HG03095 (cell line): Measurements from ENCODE around the gene KCNIP4.
"Not testable (repeated sequence)": the region's sequence is repeated elsewhere in the genome, so short reads cannot be mapped to it uniquely, and the experiment has no call there.

Source experiments
- ATAC-seq: cut with Tn5 transposase; IDR thresholded peaks from one replicate; pipeline ENCODE4 v1.9.1; 2021; ENCODE audit warnings: moderate library complexity; ENCODE audit not compliant: unreplicated experiment

The KCNIP4 gene

DNA sequence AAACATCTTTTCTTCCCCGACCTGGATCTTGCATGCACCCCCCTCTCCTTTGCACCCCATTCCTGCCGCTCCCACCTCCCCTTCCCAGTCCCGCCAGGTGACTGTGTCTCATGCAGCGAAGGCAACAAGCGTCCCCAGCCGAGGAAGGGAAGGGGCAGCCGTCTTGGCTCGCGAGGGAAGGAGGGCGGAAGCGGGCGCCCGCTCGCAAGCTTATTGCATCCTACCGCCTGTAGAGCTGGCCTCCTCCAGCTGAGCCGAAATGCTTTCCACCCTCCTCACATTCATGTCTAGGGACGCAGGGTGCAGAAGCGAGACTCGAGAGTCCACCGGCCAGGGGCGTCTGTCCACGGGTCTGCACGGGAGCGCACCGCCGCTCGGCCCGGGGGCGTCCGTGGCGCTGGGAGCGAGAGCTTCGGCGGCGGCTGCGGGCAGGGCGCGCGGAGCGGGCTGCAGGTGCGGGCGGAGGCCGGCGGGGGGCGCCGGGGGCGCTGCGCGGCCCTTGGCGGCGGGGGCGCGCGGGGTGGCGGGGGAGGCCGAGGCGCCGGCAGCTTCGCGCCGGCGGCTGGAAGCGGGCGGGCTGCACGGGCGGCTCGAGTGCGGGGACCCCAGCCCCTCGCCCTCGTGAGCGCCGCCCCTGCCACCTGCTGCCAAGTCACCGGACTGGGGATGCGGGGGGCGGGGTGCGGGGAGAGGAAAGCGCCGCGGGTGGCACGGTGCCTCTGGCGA lies at the start of gene KCNIP4:
KCNIP4 (minus strand) TSS at position 426 of the 726 bp plus-strand sequence.
- ATAC-seq: no peak

DNA sequence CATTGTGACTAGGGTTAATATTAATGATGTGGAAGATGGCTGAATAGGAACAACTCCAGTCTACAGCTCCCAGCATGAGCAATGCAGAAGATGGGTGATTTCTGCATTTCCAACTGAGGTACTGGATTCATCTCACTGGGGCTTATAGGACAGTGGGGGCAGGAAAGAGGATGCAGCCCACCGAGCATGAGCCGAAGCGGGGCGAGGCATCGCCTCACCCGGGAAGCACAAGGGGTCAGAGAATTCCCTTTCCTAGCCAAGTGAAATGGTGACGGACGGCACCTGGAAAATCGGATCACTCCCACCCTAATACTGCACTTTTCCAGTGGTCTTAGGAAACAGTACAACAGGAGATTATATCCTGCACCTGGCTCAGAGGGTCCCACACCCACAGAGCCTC lies 48.0 kb upstream of the KCNIP4 start:
- not testable (repeated sequence) for ATAC-seq

DNA sequence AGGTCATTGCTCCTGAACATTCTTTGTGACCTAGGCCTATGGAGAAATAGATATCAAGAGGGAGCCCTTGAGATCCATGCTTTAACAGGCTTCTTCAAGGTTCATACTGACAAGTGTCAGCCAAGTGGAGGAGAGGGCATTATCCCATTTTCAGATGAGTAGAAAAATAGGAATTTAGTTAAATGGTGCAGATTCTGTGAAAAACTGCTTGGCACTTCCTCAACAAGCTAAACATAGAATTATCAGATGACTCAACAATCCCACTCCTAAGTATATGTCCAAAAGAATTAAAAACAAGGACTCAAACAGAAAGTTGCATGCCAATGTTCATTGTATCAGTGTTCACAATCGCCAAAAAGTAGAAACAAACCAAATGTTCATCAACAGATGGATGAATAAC lies 43.8 kb upstream of the KCNIP4 start:
- no peak for ATAC-seq

DNA sequence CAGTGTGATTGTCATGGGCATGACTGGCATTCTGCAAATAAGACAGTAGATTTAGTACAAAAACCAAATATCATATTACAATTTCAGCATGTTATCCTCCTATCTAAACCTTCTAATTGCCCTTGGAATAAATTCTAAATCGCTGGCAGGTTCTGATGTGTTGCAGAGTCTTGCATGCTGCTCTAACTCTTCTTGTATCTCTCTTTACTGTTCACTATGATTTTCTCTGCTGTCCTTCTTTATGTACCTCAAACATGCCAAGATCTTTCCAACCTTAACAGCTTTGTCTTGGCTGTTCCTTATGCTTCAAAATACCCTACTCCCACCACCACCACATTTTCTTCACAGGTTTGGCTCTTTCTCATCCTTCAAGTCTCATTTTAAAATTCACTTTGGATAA lies 43.0 kb upstream of the KCNIP4 start:
- ATAC-seq: no peak

DNA sequence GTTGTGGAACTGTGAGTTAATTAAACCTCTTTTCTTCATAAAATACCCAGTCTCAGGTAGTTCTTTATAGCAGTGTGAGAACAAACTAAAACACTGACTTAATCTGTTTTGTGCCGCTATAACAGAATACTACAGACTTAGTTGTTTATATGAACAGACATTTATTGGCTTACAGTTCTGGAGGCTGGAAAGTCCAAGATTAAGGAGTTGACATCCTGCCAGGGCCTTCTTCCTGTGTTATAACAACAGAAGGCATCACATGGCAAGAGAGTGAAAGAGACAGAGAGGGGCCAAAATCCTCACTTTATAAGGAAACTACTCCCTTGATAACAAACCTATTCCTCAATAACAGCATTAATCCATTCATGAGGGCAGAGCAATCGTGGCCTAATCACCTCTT lies 42.5 kb upstream of the KCNIP4 start:
- ATAC-seq: no peak

DNA sequence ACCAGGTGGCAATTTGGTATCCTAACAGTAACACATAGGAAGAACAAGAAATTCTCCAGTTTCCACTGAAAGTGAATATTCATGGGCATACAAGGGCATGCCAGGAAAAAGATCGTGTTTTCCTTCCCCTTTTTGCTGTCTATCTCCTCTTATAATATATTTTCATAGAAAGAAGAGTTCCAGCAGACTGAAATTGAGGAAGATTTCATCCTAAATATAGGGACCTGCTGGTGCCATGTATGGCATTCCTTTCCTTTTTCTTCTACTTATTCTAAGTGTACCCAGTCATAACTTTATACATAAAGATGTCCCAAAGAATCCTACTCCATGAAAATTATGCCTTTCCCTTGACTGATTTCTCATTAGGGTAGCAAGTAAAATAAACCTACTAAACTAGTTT lies 40.8 kb upstream of the KCNIP4 start:
- ATAC-seq: no peak

DNA sequence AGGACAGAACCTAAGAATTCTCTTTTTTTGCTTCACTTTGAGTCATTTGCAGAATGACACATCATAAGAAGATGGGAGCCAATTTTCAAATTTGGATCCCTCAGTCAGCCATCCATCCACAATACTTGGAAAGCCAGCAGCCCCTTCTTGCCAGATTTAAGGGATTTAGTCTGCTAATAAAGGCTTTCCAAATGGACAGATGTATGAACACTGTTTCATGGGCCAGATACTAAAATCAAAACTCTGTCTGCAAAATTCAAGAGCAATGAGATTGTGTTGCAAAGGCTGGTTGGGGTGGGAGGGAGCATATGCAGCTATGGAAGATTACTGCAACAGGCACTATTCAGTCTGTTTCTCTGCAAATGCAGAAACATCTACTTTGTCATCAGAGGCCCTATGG lies 37.7 kb upstream of the KCNIP4 start:
- ATAC-seq: no peak

DNA sequence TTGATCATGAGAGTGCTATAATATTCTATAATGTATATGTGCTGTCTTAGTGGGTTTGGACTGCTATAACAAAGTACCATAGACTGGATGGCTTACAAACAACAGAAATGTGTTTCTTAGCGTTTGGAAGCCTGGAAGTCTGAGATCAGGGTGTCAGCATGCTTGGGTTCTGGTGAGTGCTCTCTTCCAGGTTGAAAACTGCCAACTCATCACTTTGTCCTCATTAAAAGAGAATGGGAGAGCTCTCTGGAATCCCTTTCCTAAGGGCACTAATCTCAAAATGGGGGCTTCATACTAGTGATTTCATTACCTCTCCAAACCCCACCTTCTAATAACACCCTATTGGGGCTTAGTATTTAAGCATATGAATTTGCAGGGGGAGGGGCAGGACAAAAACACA lies 33.5 kb upstream of the KCNIP4 start:
- no peak for ATAC-seq

DNA sequence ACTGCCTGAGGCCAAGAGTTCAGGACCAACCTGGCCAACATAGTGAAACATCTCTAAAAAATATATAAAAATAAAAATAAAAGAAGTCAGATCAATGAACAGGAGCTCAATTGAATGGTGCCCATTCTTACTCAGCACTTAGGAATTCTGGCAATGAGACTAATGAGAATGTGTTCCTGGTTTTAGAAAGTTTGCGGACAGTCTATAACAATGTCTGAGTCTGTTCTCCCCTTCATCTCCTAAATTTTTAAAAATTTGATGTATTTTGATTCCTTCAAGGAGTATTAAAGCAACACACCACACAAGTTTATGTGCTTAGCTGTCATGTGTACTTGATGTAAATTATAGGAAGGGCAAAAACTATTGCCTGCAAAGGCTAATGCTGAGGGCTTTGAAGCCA lies 30.6 kb upstream of the KCNIP4 start:
- ATAC-seq: no peak

DNA sequence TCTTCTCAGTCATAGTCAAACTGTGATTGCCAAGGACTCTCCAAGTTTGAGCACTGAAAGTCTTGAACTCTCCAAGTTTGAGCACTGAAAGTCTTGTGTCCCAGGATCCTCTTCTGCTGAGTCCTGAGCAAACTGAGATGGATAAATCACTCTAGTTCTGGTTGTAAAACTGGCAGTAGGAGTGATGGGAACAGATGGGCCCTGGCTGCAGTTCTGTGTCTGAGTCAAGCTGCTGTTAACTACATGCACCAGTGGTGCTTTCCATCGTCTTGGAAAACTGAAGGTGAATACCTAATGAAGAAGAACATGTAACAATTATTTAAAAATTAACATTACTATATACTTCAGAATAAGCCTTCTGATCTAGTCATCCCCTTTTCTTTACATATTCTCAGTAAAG lies 27.6 kb upstream of the KCNIP4 start:
- ATAC-seq: no peak

DNA sequence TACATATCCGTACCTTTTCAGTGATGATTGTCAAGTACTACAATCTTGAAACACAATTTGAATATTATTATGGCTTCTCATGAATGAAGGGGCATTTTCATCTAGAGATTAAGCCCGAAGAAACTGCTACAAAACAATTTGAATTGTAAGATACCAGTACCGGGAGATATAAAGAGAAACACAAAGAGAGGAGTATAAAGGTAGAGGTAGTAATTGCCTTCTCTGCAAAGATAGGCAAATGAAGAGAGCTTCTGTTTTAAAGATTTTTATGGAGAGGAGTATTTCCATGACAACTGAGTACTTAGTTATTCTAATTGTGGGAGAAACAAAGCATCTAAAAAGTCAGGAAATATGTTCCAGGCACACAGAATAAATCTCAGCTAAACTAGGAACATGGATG lies 25.3 kb upstream of the KCNIP4 start:
- no peak for ATAC-seq

DNA sequence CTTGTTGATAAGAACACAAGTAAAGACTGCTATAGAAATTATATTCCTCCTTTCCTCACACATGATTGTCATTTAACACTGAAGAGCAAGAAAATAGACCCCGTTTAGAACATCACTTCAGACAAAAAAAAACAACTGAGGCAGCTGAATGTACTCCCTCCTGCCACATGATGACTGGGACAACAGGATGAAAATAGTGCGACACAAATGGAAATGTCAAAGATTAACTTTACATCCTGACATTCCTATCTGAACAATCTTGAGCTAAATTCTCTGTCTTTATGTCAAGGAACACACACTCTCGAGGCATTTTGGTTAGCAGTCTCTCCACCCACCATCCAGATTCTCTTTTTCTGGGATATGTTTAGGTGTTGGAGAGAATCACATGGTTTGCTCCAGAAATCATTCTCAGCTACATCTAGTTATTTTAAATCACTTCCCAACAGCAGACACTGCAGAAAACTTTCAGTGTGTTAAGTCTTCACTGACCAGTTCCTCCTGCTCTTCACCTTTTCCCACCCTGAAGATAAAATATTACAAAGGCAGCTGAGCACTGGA lies 16.3 kb upstream of the KCNIP4 start:
- ATAC-seq: no peak

DNA sequence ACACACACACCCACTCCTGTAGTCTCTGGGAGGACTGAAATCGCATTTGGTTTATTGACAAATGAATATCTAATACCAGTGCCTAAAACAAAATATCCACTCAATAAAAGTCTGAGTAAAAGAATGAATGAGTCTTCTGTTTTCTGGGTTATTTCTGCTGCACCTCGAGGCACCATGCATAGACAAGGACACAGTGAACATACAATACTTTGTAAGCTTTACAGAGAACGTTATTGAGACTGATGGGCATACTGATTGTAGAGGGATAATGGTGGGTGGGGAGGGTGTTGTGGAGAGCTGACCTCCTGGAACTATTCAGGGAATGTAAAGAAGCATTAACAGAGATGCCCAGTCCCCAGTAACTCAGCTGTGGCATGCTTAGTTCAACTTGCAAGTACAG lies 14.1 kb upstream of the KCNIP4 start:
- no peak for ATAC-seq

DNA sequence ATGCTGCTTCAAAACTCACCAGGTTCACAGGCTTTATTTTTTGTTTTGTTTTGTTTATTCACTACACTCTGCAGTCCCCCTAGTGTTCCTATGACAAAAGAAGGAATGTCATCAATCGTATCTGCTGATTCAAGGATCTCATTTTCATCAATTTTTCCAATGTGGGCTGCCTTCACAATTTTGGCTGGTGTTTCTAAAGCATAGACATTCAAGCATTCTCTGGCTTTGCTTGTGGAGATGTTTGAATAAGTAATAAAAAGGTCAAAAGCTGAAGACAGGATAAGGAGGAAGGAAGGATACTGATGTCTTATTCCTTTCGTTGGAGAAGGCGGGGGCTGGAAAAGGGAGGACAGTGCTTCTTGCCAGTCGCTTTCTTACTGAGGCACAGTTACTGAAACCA lies 12.2 kb upstream of the KCNIP4 start:
- no peak for ATAC-seq

DNA sequence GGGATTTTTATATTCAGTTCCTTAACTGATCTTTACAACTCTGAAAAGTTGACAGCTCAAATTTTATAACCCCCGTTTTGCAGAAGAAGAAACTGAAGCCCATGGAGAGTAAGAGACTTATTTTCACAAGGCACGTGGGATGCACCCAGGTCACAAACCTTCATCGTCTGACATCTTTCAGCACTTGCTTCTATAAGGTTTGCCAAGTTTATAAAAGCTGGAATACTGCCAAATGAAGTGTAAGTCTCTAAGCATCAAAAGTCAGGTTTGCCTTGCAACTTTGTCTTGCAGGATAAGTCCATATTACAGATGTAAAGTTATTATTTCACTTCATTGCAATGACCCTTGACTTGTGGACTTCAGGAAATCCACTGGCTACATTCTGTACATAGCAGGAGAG lies 6.3 kb upstream of the KCNIP4 start:
- no peak for ATAC-seq

DNA sequence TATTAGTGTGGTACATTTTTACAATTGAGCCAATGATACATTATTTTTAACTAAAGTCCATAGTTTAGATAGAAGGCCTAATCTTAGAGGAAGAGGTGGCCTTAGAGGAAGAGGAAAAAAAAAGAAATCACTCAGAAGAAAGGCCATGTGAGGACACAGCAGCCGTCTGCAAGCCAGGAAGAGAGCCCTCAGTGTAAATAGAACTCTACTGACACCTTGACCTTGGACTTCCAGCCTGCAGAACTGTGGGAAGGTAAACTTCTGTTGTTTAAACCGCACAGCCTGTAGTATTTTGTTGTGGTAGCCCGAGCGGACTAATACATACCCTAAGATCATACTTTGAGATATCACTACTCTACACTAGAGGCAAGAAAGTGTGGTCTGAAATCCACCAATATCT lies 5.1 kb upstream of the KCNIP4 start:
- ATAC-seq: no peak

DNA sequence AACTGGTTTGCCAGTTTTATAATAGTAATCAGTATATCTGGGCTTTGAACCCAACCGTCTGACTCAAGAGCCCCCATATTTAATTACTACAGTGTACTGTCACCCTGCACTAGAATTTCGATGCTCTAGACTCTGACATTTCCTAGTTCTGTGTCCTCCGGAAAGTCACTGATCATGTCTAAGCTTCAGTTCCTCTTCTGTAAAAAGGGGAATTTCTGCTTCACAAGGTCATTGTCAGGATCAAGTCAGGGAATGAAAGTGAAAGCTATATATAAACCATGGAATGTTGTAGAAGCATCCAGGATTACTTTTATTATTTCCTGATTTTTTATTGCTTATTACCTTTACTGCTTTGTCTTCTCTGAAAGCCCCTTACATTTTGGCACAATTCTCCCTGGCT lies 4.0 kb upstream of the KCNIP4 start:
- no peak for ATAC-seq

DNA sequence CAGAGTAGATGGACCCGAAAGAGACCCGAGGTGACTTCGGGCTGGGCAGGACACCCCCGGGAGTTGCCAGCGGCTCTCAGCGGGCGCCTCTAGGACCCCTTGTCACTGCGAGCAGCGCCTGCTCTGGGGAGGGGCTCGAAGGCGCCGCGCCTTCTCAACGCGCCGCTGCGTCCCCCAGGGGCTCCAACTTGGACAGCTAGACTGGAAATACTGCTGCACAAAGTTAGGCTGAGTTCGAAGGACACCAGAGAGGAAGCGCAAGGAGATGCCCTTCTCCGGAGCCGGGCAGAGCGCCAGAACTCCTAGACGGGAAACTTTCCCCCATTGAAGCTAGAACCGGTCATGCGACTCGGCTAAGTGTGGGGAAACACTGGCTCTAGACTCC lies 493 bp upstream of the KCNIP4 start:
- no peak for ATAC-seq

DNA sequence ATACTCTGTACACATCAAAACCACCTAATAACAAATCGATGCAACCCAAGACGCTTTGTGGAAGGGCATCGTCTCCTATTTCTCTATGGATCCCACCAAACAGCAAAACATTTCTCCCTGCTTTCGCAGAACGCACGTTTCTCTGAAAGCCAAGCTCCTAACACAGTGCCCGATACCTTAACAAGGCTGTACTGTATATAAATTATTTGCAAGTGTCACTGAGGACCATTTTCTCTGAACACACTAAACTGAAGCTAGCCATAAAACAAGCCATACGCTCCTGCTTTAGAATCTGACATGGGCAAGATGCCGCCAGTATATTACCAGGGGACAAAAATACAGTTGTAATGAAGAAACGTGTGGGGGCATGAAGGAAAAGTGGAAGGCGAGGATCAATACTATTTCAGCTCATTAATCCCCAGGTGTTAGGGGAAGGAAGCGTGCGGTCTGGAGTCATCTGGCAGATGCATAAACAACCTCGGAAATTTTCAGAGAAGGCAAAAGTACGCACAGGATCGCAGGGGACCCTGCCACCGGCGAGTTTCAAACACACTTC lies 703 bp downstream of the KCNIP4 start:
- ATAC-seq: no peak

DNA sequence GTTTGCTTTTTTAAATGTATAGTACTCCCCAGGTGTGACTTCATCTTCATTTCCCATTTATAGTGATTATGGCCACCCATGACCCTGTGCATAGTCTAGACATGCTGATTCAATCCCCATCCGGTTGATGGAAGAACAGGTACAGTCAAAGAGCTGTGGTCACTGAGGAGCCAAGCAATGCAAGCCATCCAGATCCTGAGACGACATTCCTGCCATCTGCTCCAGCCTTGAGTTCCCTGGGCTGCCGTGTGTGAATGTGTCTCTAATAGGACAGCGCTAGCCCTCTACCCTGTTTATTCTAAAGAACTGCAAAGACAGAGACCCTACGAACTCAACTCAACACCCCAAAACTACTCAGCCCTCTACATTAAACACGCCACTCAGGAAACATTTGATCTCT lies 1.7 kb downstream of the KCNIP4 start:
- no peak for ATAC-seq

DNA sequence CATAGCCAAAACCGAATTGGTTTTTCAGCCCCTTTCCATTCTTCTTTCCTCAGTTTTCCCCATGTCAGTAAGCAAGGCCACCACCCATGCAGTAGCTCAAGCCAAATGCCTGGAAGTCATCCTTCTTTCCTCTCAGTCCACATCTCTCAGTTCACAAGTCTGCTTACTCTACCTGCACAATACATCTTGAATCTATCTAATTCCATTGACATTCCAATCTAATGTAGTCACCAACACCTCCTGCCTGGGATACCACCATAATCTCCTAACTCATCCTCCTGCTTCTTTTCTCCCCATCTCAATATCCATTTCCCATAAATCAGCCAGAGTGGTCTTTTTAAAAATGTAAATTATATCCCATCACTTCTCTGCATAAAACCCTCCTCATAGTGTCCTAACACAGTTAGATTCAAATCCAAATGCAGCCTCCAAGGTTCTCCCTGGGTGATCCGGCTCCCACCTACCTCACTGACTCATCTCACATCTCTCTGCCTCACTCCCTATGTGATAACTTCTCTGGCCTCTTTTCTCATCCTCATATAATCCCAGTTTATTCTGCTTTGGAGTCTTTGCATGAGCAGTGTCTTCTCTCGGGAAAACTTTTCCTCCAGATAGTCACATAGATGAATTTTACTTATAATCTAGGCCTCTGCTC lies 26.9 kb downstream of the KCNIP4 start:
- ATAC-seq: no peak

DNA sequence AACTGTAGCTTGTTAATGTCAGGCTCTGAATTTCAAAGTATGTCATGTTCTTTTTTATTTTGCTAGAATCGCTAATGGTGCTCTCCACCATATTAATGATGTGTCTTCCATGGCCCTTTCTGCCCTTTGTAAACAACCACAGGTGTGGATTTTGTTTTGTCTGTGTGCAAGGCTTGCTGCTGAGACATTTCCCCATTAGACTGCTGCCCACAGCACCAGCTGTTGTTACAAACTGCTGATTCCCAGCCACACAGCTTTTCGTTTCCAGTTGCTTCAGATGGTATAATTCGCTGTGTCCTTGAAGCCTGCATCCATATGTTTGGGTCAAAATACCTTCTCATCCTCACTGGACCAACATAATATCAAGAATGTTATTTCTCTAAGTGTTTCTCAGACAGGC lies 32.8 kb downstream of the KCNIP4 start:
- ATAC-seq: no peak
